ENCODE measurements around the gene DTNBP1. TPM values are rescaled to one million over a fixed set of nuclear protein-coding genes. Genes with fewer than 3 reads are reported as not detected.
A peak's percentile ranks its signal among the peaks of the same experiment; 100 is the strongest.

Gene DTNBP1
- total and polyA plus RNA-seq, 4 donors: 26.2 to 37.1 (median 27.6) TPM

DNA sequence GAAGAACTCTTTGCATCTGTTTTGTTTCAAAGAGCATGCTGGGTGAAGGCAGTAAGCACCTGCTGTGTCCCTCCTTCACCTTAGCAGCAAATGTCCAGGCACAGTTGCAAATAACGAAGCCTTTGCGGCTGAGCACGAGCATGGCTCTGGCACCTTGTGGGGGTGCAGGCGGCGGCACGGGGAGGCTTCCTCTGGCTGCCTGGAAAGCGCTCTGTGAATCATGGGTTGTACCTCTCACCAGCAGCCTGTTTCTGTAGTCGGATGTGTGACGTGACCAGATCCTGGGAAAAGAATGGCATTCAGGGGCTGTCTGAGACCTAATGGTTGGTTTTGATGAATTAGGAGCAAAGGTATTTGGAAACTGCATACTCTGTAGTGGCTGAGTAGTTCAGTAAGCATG is 144.8 kb downstream of the DTNBP1 start:
- Histone ChIP-seq H3K27me3 (ENCODE audit: control insufficient read depth in 1 of 2, insufficient read depth in 2 of 2, low read length in 1 of 2) (no peaks in the 10 kb centered on the region), H3K4me3 (ENCODE audit: low read length in 2 of 2) (no peak overlapping the region), H3K36me3 (ENCODE audit: control insufficient read depth in 1 of 2, insufficient read depth in 2 of 2, low read length in 1 of 2) (peaks cover 3 to 9% of the 10 kb centered on the region in 2 donors), H3K9me3 (ENCODE audit: control insufficient read depth, low read length) (no peaks in the 10 kb centered on the region), H3K27ac (ENCODE audit: low read depth in 1 of 2, low read length in 2 of 2) (no peak overlapping the region), H3K4me1 (ENCODE audit: control insufficient read depth in 1 of 2, insufficient read depth in 2 of 2, low read length in 2 of 2) (no peaks in the 10 kb centered on the region)
- ATAC-seq (ENCODE audit: low FRiP score) (no peak), DNase-seq (peak in 1 of 2 donors; percentile 21)
- intact Hi-C loops (cut with DNase I): no loop called here
- 92% methylated on average over 9 of the region's 9 CpGs for WGBS, 2 donors

- H3K4me3 ChIP-seq (ENCODE audit: low read length in 2 of 2): no peak overlapping the region
- intact Hi-C loops (cut with DNase I): no loop called here
- peaks cover 0 to 11% of the 10 kb centered on the region in 2 donors for H3K36me3 ChIP-seq (ENCODE audit: control insufficient read depth in 1 of 2, insufficient read depth in 2 of 2, low read length in 1 of 2)
- no peaks in the 10 kb centered on the region for H3K27me3 ChIP-seq (ENCODE audit: control insufficient read depth in 1 of 2, insufficient read depth in 2 of 2, low read length in 1 of 2)
- no peak overlapping the region for H3K27ac ChIP-seq (ENCODE audit: low read depth in 1 of 2, low read length in 2 of 2)
- no peaks in the 10 kb centered on the region for H3K9me3 ChIP-seq (ENCODE audit: control insufficient read depth, low read length)
- DNase-seq (peak; percentile 33 to 49), ATAC-seq (ENCODE audit: low FRiP score) (peak; percentile 19)
- WGBS, 2 donors: 93 to 96% methylated on average over 11 of the region's 11 CpGs
- no peaks in the 10 kb centered on the region for H3K4me1 ChIP-seq (ENCODE audit: control insufficient read depth in 1 of 2, insufficient read depth in 2 of 2, low read length in 2 of 2)
Measured at GRCh38 chr6:15517600-15517999, 145.2 kb downstream of the DTNBP1 start.

GRCh38 chr6:15516923-15517560 is 145.8 kb downstream of the DTNBP1 start:
- intact Hi-C loops (cut with DNase I): no loop called here
- Histone ChIP-seq H3K36me3 (ENCODE audit: control insufficient read depth in 1 of 2, insufficient read depth in 2 of 2, low read length in 1 of 2) (peaks cover 0 to 11% of the 10 kb centered on the region in 2 donors), H3K27me3 (ENCODE audit: control insufficient read depth in 1 of 2, insufficient read depth in 2 of 2, low read length in 1 of 2) (no peaks in the 10 kb centered on the region), H3K4me3 (ENCODE audit: low read length in 2 of 2) (no peak overlapping the region), H3K9me3 (ENCODE audit: control insufficient read depth, low read length) (no peaks in the 10 kb centered on the region), H3K27ac (ENCODE audit: low read depth in 1 of 2, low read length in 2 of 2) (no peak overlapping the region), H3K4me1 (ENCODE audit: control insufficient read depth in 1 of 2, insufficient read depth in 2 of 2, low read length in 2 of 2) (no peaks in the 10 kb centered on the region)
- ATAC-seq (ENCODE audit: low FRiP score) (no peak), DNase-seq (peak; percentile 34 to 57)
- WGBS, 2 donors: 96 to 97% methylated on average over 29 of the region's 29 CpGs

GRCh38 chr6:15516378-15516777 is 146.4 kb downstream of the DTNBP1 start:
- peaks cover 0 to 11% of the 10 kb centered on the region in 2 donors for H3K36me3 ChIP-seq (ENCODE audit: control insufficient read depth in 1 of 2, insufficient read depth in 2 of 2, low read length in 1 of 2)
- no peaks in the 10 kb centered on the region for H3K27me3 ChIP-seq (ENCODE audit: control insufficient read depth in 1 of 2, insufficient read depth in 2 of 2, low read length in 1 of 2)
- no peak overlapping the region for H3K27ac ChIP-seq (ENCODE audit: low read depth in 1 of 2, low read length in 2 of 2)
- WGBS, 2 donors: 96 to 97% methylated on average over 13 of the region's 13 CpGs
- H3K4me1 ChIP-seq (ENCODE audit: control insufficient read depth in 1 of 2, insufficient read depth in 2 of 2, low read length in 2 of 2): no peaks in the 10 kb centered on the region
- no peak overlapping the region for H3K4me3 ChIP-seq (ENCODE audit: low read length in 2 of 2)
- intact Hi-C loops (cut with DNase I): no loop called here
- ATAC-seq (ENCODE audit: low FRiP score): no peak
- peak; percentile 7 to 58 for DNase-seq
- no peaks in the 10 kb centered on the region for H3K9me3 ChIP-seq (ENCODE audit: control insufficient read depth, low read length)

DNA sequence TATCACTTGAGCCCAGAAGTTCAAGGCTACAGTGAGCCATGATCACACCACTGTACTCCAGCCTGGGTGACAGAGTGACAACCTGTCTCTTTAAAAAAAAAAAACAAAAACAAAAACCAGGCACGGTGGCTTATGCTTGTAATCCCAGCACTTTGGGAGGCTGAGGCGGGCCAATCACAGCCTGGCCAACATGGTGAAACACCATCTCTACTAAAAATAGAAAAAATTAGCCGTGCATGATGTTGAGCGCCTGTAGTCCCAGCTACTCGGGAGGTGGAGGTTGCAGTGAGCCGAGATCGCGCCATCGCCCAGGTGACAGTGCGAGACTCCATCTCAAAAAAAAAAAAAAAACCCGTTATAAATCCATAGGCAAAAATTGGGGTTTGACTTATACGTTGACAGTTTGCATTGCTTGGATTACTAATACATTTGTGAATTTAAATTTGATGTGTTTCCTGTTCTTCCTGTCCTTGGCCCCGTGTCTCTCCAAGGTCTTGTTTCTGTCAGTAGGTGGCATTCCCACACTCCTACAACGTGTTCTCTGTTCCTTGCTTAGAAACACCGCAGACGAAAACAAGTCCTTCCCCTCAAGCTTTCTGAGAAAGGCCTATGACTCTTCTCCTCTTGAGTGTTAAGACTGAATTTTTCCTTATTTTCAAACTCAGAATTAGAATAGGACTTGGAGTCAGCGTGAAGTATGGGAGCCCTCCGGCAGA is 147.0 kb downstream of the DTNBP1 start:
- no peak overlapping the region for H3K27ac ChIP-seq (ENCODE audit: low read depth in 1 of 2, low read length in 2 of 2)
- no peaks in the 10 kb centered on the region for H3K4me1 ChIP-seq (ENCODE audit: control insufficient read depth in 1 of 2, insufficient read depth in 2 of 2, low read length in 2 of 2)
- intact Hi-C loops (cut with DNase I): no loop called here
- ATAC-seq (ENCODE audit: low FRiP score): no peak
- H3K36me3 ChIP-seq (ENCODE audit: control insufficient read depth in 1 of 2, insufficient read depth in 2 of 2, low read length in 1 of 2): peaks cover 0 to 11% of the 10 kb centered on the region in 2 donors
- WGBS, 2 donors: 82 to 86% methylated on average over 18 of the region's 18 CpGs
- DNase-seq: peak in 1 of 2 donors; percentile 28
- no peaks in the 10 kb centered on the region for H3K27me3 ChIP-seq (ENCODE audit: control insufficient read depth in 1 of 2, insufficient read depth in 2 of 2, low read length in 1 of 2)
- no peak overlapping the region for H3K4me3 ChIP-seq (ENCODE audit: low read length in 2 of 2)
- H3K9me3 ChIP-seq (ENCODE audit: control insufficient read depth, low read length): no peaks in the 10 kb centered on the region

GRCh38 chr6:15515226-15515625 is 147.6 kb downstream of the DTNBP1 start:
- no peak overlapping the region for H3K4me3 ChIP-seq (ENCODE audit: low read length in 2 of 2)
- no peaks in the 10 kb centered on the region for H3K27me3 ChIP-seq (ENCODE audit: control insufficient read depth in 1 of 2, insufficient read depth in 2 of 2, low read length in 1 of 2)
- no peaks in the 10 kb centered on the region for H3K9me3 ChIP-seq (ENCODE audit: control insufficient read depth, low read length)
- peaks cover 0 to 9% of the 10 kb centered on the region in 2 donors for H3K36me3 ChIP-seq (ENCODE audit: control insufficient read depth in 1 of 2, insufficient read depth in 2 of 2, low read length in 1 of 2)
- no peak for ATAC-seq (ENCODE audit: low FRiP score)
- 94 to 95% methylated on average over 6 of the region's 6 CpGs for WGBS, 2 donors
- H3K4me1 ChIP-seq (ENCODE audit: control insufficient read depth in 1 of 2, insufficient read depth in 2 of 2, low read length in 2 of 2): no peaks in the 10 kb centered on the region
- DNase-seq: peak in 1 of 2 donors; percentile 49
- intact Hi-C loops (cut with DNase I): no loop called here
- H3K27ac ChIP-seq (ENCODE audit: low read depth in 1 of 2, low read length in 2 of 2): no peak overlapping the region

GRCh38 chr6:15513801-15514711 is 148.8 kb downstream of the DTNBP1 start:
- Histone ChIP-seq H3K4me3 (ENCODE audit: low read length in 2 of 2) (no peak overlapping the region), H3K9me3 (ENCODE audit: control insufficient read depth, low read length) (no peaks in the 10 kb centered on the region), H3K4me1 (ENCODE audit: control insufficient read depth in 1 of 2, insufficient read depth in 2 of 2, low read length in 2 of 2) (no peaks in the 10 kb centered on the region), H3K36me3 (ENCODE audit: control insufficient read depth in 1 of 2, insufficient read depth in 2 of 2, low read length in 1 of 2) (peaks cover 0 to 9% of the 10 kb centered on the region in 2 donors), H3K27ac (ENCODE audit: low read depth in 1 of 2, low read length in 2 of 2) (no peak overlapping the region), H3K27me3 (ENCODE audit: control insufficient read depth in 1 of 2, insufficient read depth in 2 of 2, low read length in 1 of 2) (no peaks in the 10 kb centered on the region)
- ATAC-seq (ENCODE audit: low FRiP score) (no peak), DNase-seq (peak in 1 of 2 donors; percentile 65)
- 90 to 95% methylated on average over 20 to 21 of the region's 21 CpGs for WGBS, 2 donors
- intact Hi-C loops (cut with DNase I): no loop called here

DNA sequence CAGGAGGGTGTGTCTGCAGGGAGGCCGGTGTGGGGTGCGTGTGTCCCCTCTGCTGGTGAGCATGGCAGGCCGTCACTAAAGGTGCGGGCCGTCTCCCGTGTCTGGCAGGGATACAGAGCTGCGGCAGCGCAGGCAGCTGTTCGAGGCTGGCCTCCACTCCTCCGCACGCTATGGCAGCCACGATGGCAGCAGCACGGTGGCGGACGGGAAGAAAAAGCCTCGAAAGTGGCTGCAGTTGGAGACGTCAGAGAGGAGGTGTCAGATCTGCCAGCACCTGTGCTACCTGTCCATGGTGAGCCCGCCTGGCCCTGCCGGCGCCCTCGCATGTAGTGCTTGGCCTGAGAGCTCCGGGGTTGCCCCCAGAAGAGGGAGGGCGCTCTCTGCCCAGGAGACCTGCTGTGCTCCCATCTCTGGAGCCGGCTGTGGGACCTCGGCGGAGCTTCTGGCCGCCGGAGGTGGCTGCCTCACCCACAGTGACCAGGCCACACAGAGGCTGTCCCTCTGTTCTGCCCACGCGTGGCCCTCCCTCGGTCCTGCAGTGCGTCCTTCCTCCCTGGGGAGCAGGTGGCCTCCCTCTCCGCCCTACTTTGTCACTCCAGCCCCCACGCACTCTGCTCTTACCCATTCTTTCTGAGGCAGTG is 149.6 kb downstream of the DTNBP1 start:
- Histone ChIP-seq H3K4me1 (ENCODE audit: control insufficient read depth in 1 of 2, insufficient read depth in 2 of 2, low read length in 2 of 2) (no peaks in the 10 kb centered on the region), H3K36me3 (ENCODE audit: control insufficient read depth in 1 of 2, insufficient read depth in 2 of 2, low read length in 1 of 2) (peaks cover 0 to 7% of the 10 kb centered on the region in 2 donors), H3K27ac (ENCODE audit: low read depth in 1 of 2, low read length in 2 of 2) (no peak overlapping the region), H3K4me3 (ENCODE audit: low read length in 2 of 2) (no peak overlapping the region), H3K9me3 (ENCODE audit: control insufficient read depth, low read length) (no peaks in the 10 kb centered on the region), H3K27me3 (ENCODE audit: control insufficient read depth in 1 of 2, insufficient read depth in 2 of 2, low read length in 1 of 2) (no peaks in the 10 kb centered on the region)
- intact Hi-C loops (cut with DNase I): no loop called here
- peak in 1 of 2 donors; percentile 67 for DNase-seq
- no peak for ATAC-seq (ENCODE audit: low FRiP score)
- 92 to 93% methylated on average over 34 of the region's 34 CpGs for WGBS, 2 donors
